Retina (tissue), 1 donor: ENCODE data around the gene ANKRD17.
"Not testable (repeated sequence)": the region's sequence is repeated elsewhere in the genome, so short reads cannot be mapped to it uniquely, and the experiment has no call there.

Source experiments
- DNase-seq: peaks from one replicate; pipeline ENCODE4 v3.0.0-alpha.2; 2016

The ANKRD17 gene

GRCh38 chr4:73247100-73247499 lies 11.5 kb downstream of the ANKRD17 start:
- no peak for DNase-seq

GRCh38 chr4:73245955-73246354 lies 12.6 kb downstream of the ANKRD17 start:
- no peak for DNase-seq

- no peak for DNase-seq
Observed at GRCh38 chr4:73244945-73245601, 13.5 kb downstream of the ANKRD17 start.

- DNase-seq: no peak
Observed at GRCh38 chr4:73237044-73237443, 21.6 kb downstream of the ANKRD17 start.

- no peak for DNase-seq
Observed at GRCh38 chr4:73236151-73236550, 22.4 kb downstream of the ANKRD17 start.

GRCh38 chr4:73234712-73235111 lies 23.9 kb downstream of the ANKRD17 start:
- DNase-seq: no peak

GRCh38 chr4:73231518-73232487 lies 26.8 kb downstream of the ANKRD17 start:
- DNase-seq: no peak

- no peak for DNase-seq
Observed at GRCh38 chr4:73230865-73231517, 27.6 kb downstream of the ANKRD17 start.

GRCh38 chr4:73228800-73229199 lies 29.8 kb downstream of the ANKRD17 start:
- not testable (repeated sequence) for DNase-seq

GRCh38 chr4:73224886-73225285 lies 33.7 kb downstream of the ANKRD17 start:
- DNase-seq: no peak

- DNase-seq: no peak
Observed at GRCh38 chr4:73223258-73223650, 35.3 kb downstream of the ANKRD17 start.

- DNase-seq: peak; percentile 71
Observed at GRCh38 chr4:73222466-73223257, 35.9 kb downstream of the ANKRD17 start.

GRCh38 chr4:73221734-73222133 lies 36.9 kb downstream of the ANKRD17 start:
- peak; percentile 6 for DNase-seq

- DNase-seq: no peak
Observed at GRCh38 chr4:73220815-73221214, 37.8 kb downstream of the ANKRD17 start.

GRCh38 chr4:73213916-73214653 lies 44.5 kb downstream of the ANKRD17 start:
- DNase-seq: no peak

GRCh38 chr4:73212982-73213730 lies 45.4 kb downstream of the ANKRD17 start:
- no peak for DNase-seq

GRCh38 chr4:73211968-73212367 lies 46.6 kb downstream of the ANKRD17 start:
- no peak for DNase-seq

- DNase-seq: no peak
Observed at GRCh38 chr4:73208376-73208775, 50.2 kb downstream of the ANKRD17 start.

- DNase-seq: no peak
Observed at GRCh38 chr4:73206236-73206635, 52.4 kb downstream of the ANKRD17 start.

- DNase-seq: no peak
Observed at GRCh38 chr4:73205482-73205881, 53.1 kb downstream of the ANKRD17 start.

GRCh38 chr4:73203976-73204375 lies 54.6 kb downstream of the ANKRD17 start:
- DNase-seq: not testable (repeated sequence)
